Neutrophil (primary cell): ENCODE results near the gene PXYLP1.

ENCODE experiments used
- H3K27ac ChIP-seq: fragments of 200-600 bp; sonication (generic); 2 replicates; pipeline ENCODE4 v1.5.1; 2016; ENCODE audit warnings: mild to moderate bottlenecking, moderate library complexity
- H3K27me3 ChIP-seq: fragments of 200-600 bp; sonication (generic); 2 replicates; pipeline ENCODE4 v1.6.0; 2016; ENCODE audit warnings: mild to moderate bottlenecking
- H3K36me3 ChIP-seq: fragments of 200-600 bp; sonication (generic); 2 replicates; pipeline ENCODE4 v1.5.1; 2017
- H3K4me1 ChIP-seq, 2 experiments: fragments of 200-600 bp in 1 of 2; sonication (generic) in 1 of 2; 1 replicate in 1 of 2; 2 replicates in 1 of 2; pipeline versions ENCODE4 v1.5.1 to v1.6.1; 2013 to 2016; ENCODE audit warnings: low read depth in 1 of 2, low read length in 1 of 2, mild to moderate bottlenecking in 1 of 2, moderate library complexity in 1 of 2; ENCODE audit not compliant: control insufficient read depth in 1 of 2, insufficient read depth in 1 of 2
- H3K4me3 ChIP-seq, 2 experiments: fragments of 200-600 bp in 1 of 2; sonication (generic) in 1 of 2; 1 replicate in 1 of 2; 2 replicates in 1 of 2; pipeline ENCODE4 v1.5.1; 2013 to 2016; ENCODE audit warnings: low read depth in 1 of 2, low read length in 1 of 2, mild to moderate bottlenecking in 1 of 2, moderate library complexity in 1 of 2
- H3K9me3 ChIP-seq: fragments of 200-600 bp; sonication (generic); 2 replicates; pipeline ENCODE4 v1.5.1; 2016
- CTCF ChIP-seq: fragments of 200-600 bp; sonication (generic); IDR thresholded peaks from 2 replicates; pipeline ENCODE4 v1.5.1; 2016; ENCODE audit warnings: antibody characterized with exemption

The PXYLP1 gene

GRCh38 chr3:141246224-141246957, 14.8 kb downstream of the PXYLP1 start:
- Histone ChIP-seq H3K9me3 (no peaks in the 10 kb centered on the region), H3K4me3 (no peak overlapping the region), H3K4me1 (no peaks in the 10 kb centered on the region), H3K27me3 (no peaks in the 10 kb centered on the region), H3K27ac (no peak overlapping the region), H3K36me3 (peaks cover 10% of the 10 kb centered on the region)
- no peak for TF ChIP-seq CTCF

GRCh38 chr3:141246958-141247301, 15.3 kb downstream of the PXYLP1 start:
- TF ChIP-seq CTCF: no peak
- Histone ChIP-seq H3K4me1 (no peaks in the 10 kb centered on the region), H3K4me3 (no peak overlapping the region), H3K9me3 (no peaks in the 10 kb centered on the region), H3K27ac (no peak overlapping the region), H3K27me3 (no peaks in the 10 kb centered on the region), H3K36me3 (peaks cover 10% of the 10 kb centered on the region)

- no peaks in the 10 kb centered on the region for H3K9me3 ChIP-seq
- H3K27ac ChIP-seq: no peak overlapping the region
- H3K27me3 ChIP-seq: no peaks in the 10 kb centered on the region
- peaks cover 6% of the 10 kb centered on the region for H3K36me3 ChIP-seq
- TF ChIP-seq CTCF: no peak
- H3K4me3 ChIP-seq: no peak overlapping the region
- no peaks in the 10 kb centered on the region for H3K4me1 ChIP-seq
These were observed 16.4 kb downstream of the PXYLP1 start for GRCh38 chr3:141248064-141248463.

GRCh38 chr3:141249041-141249440, 17.4 kb downstream of the PXYLP1 start:
- no peak overlapping the region for H3K4me3 ChIP-seq
- H3K36me3 ChIP-seq: no peaks in the 10 kb centered on the region
- no peaks in the 10 kb centered on the region for H3K27me3 ChIP-seq
- no peak for TF ChIP-seq CTCF
- H3K9me3 ChIP-seq: no peaks in the 10 kb centered on the region
- H3K4me1 ChIP-seq: no peaks in the 10 kb centered on the region
- no peak overlapping the region for H3K27ac ChIP-seq

GRCh38 chr3:141250342-141250741, 18.7 kb downstream of the PXYLP1 start:
- Histone ChIP-seq H3K27ac (no peak overlapping the region), H3K4me1 (no peaks in the 10 kb centered on the region), H3K9me3 (no peaks in the 10 kb centered on the region), H3K27me3 (no peaks in the 10 kb centered on the region), H3K36me3 (no peaks in the 10 kb centered on the region), H3K4me3 (no peak overlapping the region)
- no peak for TF ChIP-seq CTCF
